Mucosa of rectum (tissue), 2 donors: ENCODE data around the gene FAM210A.
"Not testable (repeated sequence)": the region's sequence is repeated elsewhere in the genome, so short reads cannot be mapped to it uniquely, and the experiment has no call there.

Experiments
- H3K27ac ChIP-seq, 2 donors: one replicate each; pipeline ENCODE4 v1.7.0; 2013; ENCODE audit warnings: inconsistent platforms in 2 of 2, low read depth in 2 of 2, low read length in 2 of 2
- H3K27me3 ChIP-seq, 2 donors: one replicate each; pipeline ENCODE4 v1.7.0; 2013; ENCODE audit warnings: low read length in 2 of 2; ENCODE audit not compliant: control insufficient read depth in 2 of 2, insufficient read depth in 2 of 2
- H3K36me3 ChIP-seq, 2 donors: one replicate each; pipeline ENCODE4 v1.7.0; 2013; ENCODE audit warnings: low read length in 2 of 2; ENCODE audit not compliant: control insufficient read depth in 2 of 2, insufficient read depth in 2 of 2
- H3K4me1 ChIP-seq, 2 donors: one replicate each; pipeline ENCODE4 v1.7.0; 2013; ENCODE audit warnings: low read length in 2 of 2, mild to moderate bottlenecking in 1 of 2; ENCODE audit not compliant: control insufficient read depth in 2 of 2, insufficient read depth in 2 of 2
- H3K4me3 ChIP-seq, 2 donors: one replicate each; pipeline ENCODE4 v1.7.0; 2013; ENCODE audit warnings: low read length in 2 of 2
- H3K9ac ChIP-seq, 2 donors: one replicate each; pipeline ENCODE4 v1.7.0; 2013; ENCODE audit warnings: low read length in 2 of 2, low read depth in 1 of 2, mild to moderate bottlenecking in 1 of 2
- H3K9me3 ChIP-seq, 2 donors: one replicate each; pipeline ENCODE4 v1.7.0; 2013; ENCODE audit warnings: low read length in 2 of 2; ENCODE audit not compliant: control insufficient read depth in 2 of 2
- donor health status: healthy.
- donor health status: Normal muscosa, but diverticular disease.

The FAM210A gene

DNA sequence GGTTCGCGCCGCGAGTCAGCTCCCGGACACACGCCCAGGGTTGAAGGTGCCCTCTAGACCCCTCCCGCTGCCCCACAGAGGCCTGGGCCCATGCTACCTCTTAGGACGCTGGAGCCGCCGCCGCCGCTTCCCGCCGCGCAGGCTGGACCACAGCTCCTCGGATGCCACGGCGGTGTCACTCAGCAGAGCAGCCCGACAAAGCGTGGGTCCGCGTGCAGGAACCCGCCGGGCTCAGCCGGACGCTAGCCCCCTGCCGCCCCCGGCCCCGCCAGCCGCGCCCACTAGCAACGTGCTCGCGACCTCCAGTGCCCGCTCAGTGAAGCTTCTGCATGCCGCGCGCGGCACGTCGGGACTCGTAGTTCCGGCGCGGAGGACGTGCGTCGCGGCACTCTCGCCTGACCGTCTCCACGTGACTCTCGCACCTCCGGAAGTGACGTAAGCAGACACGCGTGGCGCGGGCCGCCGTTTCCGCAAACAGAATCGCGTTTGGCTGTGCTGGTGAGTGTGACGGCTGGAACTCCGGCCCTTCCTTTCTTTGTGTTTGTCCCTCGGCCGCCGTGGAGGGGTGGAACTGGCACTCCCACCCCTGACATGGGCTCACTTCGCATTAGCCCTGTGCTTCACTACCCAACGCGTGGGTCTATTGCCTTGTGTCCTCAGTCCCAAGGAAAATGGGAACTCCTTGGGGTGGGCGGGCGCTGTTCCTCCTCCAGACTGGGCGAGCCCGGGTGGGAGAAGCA lies at the start of gene FAM210A, which contains the start of gene RNMT:
Gene FAM210A, minus strand, starts transcription at position 327 of the 740 bp plus-strand sequence. CDS start 44,481 bp downstream, outside the sequence.
Gene RNMT, plus strand, starts transcription at position 442 of the 740 bp plus-strand sequence. CDS start 4,845 bp downstream, outside the sequence.
- H3K4me1 ChIP-seq = peaks cover 7 to 13% of the 10 kb centered on the region in 2 donors
- peak within 1 kb of the TSS; percentile 85 to 96 for H3K9ac ChIP-seq
- no peaks in the 10 kb centered on the region for H3K27me3 ChIP-seq
- peak within 1 kb of the TSS; percentile 94 to 97 for H3K4me3 ChIP-seq
- peaks cover under 1 to 2% of the 10 kb centered on the region in 2 donors for H3K36me3 ChIP-seq
- H3K9me3 ChIP-seq = no peaks in the 10 kb centered on the region
- peak within 1 kb of the TSS; percentile 94 for H3K27ac ChIP-seq

GRCh38 chr18:13775058-13775457 lies 48.7 kb upstream of the FAM210A start:
- Histone ChIP-seq H3K27me3 (no peaks in the 10 kb centered on the region), H3K9ac (no peak overlapping the region), H3K9me3 (no peaks in the 10 kb centered on the region), H3K4me3 (no peak overlapping the region), H3K36me3 (no peaks in the 10 kb centered on the region), H3K27ac (no peak overlapping the region), H3K4me1 (no peaks in the 10 kb centered on the region)

GRCh38 chr18:13762690-13763439 lies 36.5 kb upstream of the FAM210A start:
- Histone ChIP-seq H3K27me3 (no peaks in the 10 kb centered on the region), H3K9ac (no peak overlapping the region), H3K36me3 (peaks cover 9 to 11% of the 10 kb centered on the region in 2 donors), H3K27ac (no peak overlapping the region), H3K4me1 (no peaks in the 10 kb centered on the region), H3K4me3 (no peak overlapping the region), H3K9me3 (peaks cover 4 to 6% of the 10 kb centered on the region in 2 donors)

DNA sequence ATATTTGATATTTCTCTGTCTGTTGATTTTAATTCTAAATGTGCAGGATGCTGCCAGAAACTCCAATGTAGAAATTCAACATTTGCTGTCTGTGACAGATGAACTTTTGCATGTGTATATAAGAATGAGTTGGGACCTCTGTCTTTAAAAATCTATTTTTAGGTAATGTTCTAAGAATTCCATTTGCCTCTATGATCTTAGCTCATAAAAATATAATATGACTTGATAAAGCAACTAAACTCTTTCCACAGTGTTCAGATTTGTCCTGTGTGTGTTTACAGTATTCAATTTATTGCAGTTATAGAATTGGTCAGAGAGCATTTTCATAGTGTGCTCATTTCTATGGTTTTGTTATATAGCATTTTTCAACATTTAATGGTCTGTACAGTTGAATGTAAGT lies 33.7 kb upstream of the FAM210A start:
- H3K27me3 ChIP-seq = no peaks in the 10 kb centered on the region
- no peak overlapping the region for H3K9ac ChIP-seq
- H3K36me3 ChIP-seq = peaks cover 29 to 32% of the 10 kb centered on the region in 2 donors
- no peaks in the 10 kb centered on the region for H3K4me1 ChIP-seq
- H3K27ac ChIP-seq = no peak overlapping the region
- no peak overlapping the region for H3K4me3 ChIP-seq
- H3K9me3 ChIP-seq = no peaks in the 10 kb centered on the region

- H3K27me3 ChIP-seq = no peaks in the 10 kb centered on the region
- H3K4me3 ChIP-seq = no peak overlapping the region
- no peak overlapping the region for H3K27ac ChIP-seq
- H3K9ac ChIP-seq = no peak overlapping the region
- H3K36me3 ChIP-seq = peaks cover 30 to 46% of the 10 kb centered on the region in 2 donors
- no peaks in the 10 kb centered on the region for H3K9me3 ChIP-seq
- no peaks in the 10 kb centered on the region for H3K4me1 ChIP-seq
Measured at GRCh38 chr18:13758622-13759021, 32.3 kb upstream of the FAM210A start.

GRCh38 chr18:13756671-13757070 lies 30.3 kb upstream of the FAM210A start:
- Histone ChIP-seq H3K4me1 (no peaks in the 10 kb centered on the region), H3K27ac (no peak overlapping the region), H3K27me3 (no peaks in the 10 kb centered on the region), H3K9ac (no peak overlapping the region), H3K4me3 (no peak overlapping the region), H3K9me3 (no peaks in the 10 kb centered on the region), H3K36me3 (peaks cover 33 to 49% of the 10 kb centered on the region in 2 donors)

DNA sequence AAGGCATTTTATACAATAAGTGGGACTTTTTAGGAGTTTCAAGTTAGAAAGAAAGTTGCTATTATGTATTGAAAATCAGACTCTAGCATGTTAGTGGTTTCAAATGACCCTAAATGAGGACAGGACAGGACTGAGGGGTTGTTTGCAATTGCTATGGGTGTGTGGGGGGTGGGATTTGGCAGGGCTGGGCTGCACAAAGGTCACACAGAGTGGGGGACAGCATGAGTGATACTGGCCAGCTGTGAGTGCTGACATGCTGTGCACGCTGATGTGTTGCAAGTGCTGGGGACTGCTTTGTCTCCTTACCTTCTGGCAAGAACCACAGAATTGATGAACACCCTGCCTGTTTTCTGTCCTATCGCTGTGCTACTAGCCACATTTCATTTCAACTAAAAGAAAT lies 29.9 kb upstream of the FAM210A start:
- Histone ChIP-seq H3K4me3 (no peak overlapping the region), H3K27ac (no peak overlapping the region), H3K9ac (no peak overlapping the region), H3K27me3 (no peaks in the 10 kb centered on the region), H3K4me1 (no peaks in the 10 kb centered on the region), H3K36me3 (peaks cover 33 to 51% of the 10 kb centered on the region in 2 donors), H3K9me3 (no peaks in the 10 kb centered on the region)

- not testable (repeated sequence) for H3K27me3 ChIP-seq, H3K9ac ChIP-seq, H3K9me3 ChIP-seq, H3K4me1 ChIP-seq, H3K27ac ChIP-seq, H3K4me3 ChIP-seq
- peaks cover 35 to 45% of the 10 kb centered on the region in 2 donors for H3K36me3 ChIP-seq
Measured at GRCh38 chr18:13751599-13751998, 25.2 kb upstream of the FAM210A start.

DNA sequence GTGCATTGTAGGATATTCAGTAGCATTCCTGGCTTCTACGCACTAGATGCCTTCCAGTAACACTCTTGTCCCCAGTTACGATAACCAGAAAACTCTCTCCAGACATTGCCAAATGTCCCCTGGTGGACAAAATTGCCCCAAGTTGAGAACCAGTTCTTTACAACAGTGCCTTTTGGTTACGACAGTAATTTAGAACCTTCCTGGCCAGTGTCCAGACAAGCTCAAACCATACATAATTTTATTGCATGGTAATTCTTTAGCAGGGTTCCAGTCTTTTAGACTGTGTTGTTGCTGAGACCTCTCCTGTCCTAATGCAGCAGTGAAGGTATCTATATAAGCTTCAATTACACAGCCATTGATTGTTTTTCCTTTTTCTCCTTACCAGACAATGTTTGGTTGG lies 20.3 kb upstream of the FAM210A start:
- Histone ChIP-seq H3K27ac (no peak overlapping the region), H3K9me3 (no peaks in the 10 kb centered on the region), H3K27me3 (no peaks in the 10 kb centered on the region), H3K36me3 (peaks cover 26 to 36% of the 10 kb centered on the region in 2 donors), H3K4me3 (no peak overlapping the region), H3K9ac (no peak overlapping the region), H3K4me1 (no peaks in the 10 kb centered on the region)

- Histone ChIP-seq H3K27me3 (no peaks in the 10 kb centered on the region), H3K27ac (no peak overlapping the region), H3K36me3 (peaks cover 35 to 40% of the 10 kb centered on the region in 2 donors), H3K4me3 (no peak overlapping the region), H3K9me3 (no peaks in the 10 kb centered on the region), H3K9ac (no peak overlapping the region), H3K4me1 (no peaks in the 10 kb centered on the region)
Measured at GRCh38 chr18:13745696-13746095, 19.3 kb upstream of the FAM210A start.
